Measurements from ENCODE around the gene FBRSL1. TPM values are rescaled to one million over a fixed set of nuclear protein-coding genes. Genes with fewer than 3 reads are reported as not detected.

Gene FBRSL1
- total RNA-seq, 1 donor from 2014 or later: 43.8 TPM

DNA sequence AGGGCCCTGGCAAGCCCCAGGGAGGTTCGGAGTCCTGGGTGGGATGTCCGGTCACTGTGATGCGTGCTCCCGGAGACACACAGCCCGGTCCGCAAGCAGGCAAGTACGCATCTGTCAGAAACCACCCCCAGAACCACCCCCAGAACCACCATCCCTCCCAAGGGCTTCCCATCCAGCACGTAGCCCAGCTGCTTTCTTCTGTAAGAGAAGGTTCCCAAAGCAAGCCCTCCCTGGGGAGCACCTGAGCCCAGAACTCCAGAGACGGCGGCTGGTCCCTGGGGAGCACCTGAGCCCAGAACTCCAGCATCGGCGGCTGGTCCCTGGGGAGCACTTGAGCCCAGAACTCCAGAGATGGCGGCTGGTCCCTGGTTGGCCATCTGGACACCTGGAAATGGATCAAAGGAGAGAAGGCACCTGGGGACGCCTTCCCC lies 2.6 kb upstream of the FBRSL1 start:
- H3K79me2 ChIP-seq (ENCODE audit: insufficient read depth, low read length): peaks cover 17% of the 10 kb centered on the region
- no peak for FAIRE-seq
- H3K4me3 ChIP-seq (ENCODE audit: insufficient read depth, low read depth, low read length): no peak overlapping the region
- H4K20me1 ChIP-seq (ENCODE audit: insufficient read depth, low read length): peaks cover 17% of the 10 kb centered on the region
- peaks cover 4% of the 10 kb centered on the region for H3K9me3 ChIP-seq (ENCODE audit: insufficient read depth, low read depth, low read length)
- peaks cover 20% of the 10 kb centered on the region for H3K27me3 Mint-ChIP-seq (ENCODE audit: low read depth, unreplicated experiment)
- H3K36me3 ChIP-seq (ENCODE audit: insufficient read depth, low read length): no peaks in the 10 kb centered on the region
- H3K9ac ChIP-seq (ENCODE audit: low read length): no peak overlapping the region
- H3K9me3 Mint-ChIP-seq (ENCODE audit: unreplicated experiment): no peaks in the 10 kb centered on the region
- no peak for TF ChIP-seq EZH2 (IDR thresholded peaks at IDR 0.05; ENCODE audit: insufficient read depth, low read length)
- TF ChIP-seq, protein P1, sequence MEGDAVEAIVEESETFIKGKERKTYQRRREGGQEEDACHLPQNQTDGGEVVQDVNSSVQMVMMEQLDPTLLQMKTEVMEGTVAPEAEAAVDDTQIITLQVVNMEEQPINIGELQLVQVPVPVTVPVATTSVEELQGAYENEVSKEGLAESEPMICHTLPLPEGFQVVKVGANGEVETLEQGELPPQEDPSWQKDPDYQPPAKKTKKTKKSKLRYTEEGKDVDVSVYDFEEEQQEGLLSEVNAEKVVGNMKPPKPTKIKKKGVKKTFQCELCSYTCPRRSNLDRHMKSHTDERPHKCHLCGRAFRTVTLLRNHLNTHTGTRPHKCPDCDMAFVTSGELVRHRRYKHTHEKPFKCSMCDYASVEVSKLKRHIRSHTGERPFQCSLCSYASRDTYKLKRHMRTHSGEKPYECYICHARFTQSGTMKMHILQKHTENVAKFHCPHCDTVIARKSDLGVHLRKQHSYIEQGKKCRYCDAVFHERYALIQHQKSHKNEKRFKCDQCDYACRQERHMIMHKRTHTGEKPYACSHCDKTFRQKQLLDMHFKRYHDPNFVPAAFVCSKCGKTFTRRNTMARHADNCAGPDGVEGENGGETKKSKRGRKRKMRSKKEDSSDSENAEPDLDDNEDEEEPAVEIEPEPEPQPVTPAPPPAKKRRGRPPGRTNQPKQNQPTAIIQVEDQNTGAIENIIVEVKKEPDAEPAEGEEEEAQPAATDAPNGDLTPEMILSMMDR (IDR thresholded peaks at IDR 0.05; ENCODE audit: insufficient read depth, low read depth, low read length): no peak
- H3K27me3 ChIP-seq (ENCODE audit: insufficient read depth, low read length): peaks cover 13% of the 10 kb centered on the region
- H3K4me1 Mint-ChIP-seq (ENCODE audit: low read depth, unreplicated experiment): peaks cover 4% of the 10 kb centered on the region
- no peak overlapping the region for H3K27ac Mint-ChIP-seq (ENCODE audit: unreplicated experiment)
- H2AFZ ChIP-seq (ENCODE audit: low read depth, low read length): no peak overlapping the region
- no peak overlapping the region for H3K27ac ChIP-seq (ENCODE audit: low read depth, low read length)
- H3K36me3 Mint-ChIP-seq (ENCODE audit: low read depth, unreplicated experiment): peaks cover 3% of the 10 kb centered on the region
- DNase-seq (ENCODE audit: low read depth): no peak
- no peak overlapping the region for H3K4me3 Mint-ChIP-seq (ENCODE audit: unreplicated experiment)
- H3K4me2 ChIP-seq (ENCODE audit: low read length): no peak overlapping the region
- peaks cover 16% of the 10 kb centered on the region for H3K4me1 ChIP-seq (ENCODE audit: insufficient read depth, low read length)

DNA sequence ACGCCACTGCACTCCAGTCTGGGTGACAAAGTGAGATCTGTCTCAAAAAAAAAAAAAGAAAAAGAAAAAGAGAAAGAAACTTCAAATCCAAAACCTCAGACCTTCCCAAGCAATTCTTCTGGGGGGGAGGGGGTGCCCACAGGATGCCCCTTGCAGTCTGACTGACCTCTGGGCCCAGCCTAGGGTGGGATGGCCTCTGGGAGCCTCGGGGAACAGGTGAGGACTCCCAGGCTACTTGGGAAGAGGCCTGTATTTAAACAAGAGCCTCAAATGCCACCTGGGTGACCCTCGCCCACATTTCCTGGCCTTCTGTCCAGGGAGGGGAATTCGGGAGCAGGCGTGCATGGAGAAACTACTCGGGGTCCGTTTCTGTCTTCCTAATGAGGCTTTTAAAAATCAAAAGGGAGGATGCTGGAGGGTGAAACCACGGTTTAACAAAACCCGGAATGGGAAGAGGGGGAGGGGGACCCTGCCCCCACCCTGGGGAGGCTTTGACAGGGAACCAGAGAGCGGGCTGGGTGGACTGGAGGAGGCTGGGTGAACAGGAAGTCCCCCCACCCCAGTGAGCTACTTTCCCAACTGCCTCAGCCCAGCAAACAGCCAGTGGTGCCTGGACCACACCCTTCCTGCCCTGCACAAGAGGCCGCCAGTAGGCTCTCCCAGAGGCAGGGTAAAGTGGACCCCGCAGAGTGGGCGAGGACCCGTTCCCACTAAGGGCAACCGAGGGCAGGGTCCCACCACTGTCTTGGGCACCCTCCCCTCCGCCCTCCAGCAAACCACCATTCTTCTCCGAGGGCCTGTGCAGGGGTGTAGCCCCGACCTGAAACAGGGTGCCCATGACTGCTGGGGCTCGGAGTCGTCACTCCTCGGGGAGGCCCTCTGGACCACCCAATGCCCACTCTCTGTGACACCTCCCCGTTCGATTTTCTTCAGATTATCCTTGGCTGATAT lies 1.5 kb upstream of the FBRSL1 start:
- no peak overlapping the region for H2AFZ ChIP-seq (ENCODE audit: low read depth, low read length)
- Mint-ChIP-seq H3K4me3 (ENCODE audit: unreplicated experiment) (peak overlapping the region; percentile 34), H3K27me3 (ENCODE audit: low read depth, unreplicated experiment) (peaks cover 11% of the 10 kb centered on the region)

More for the DNA sequence above, 1.5 kb upstream of the FBRSL1 start:
- no peak overlapping the region for H3K27ac ChIP-seq (ENCODE audit: low read depth, low read length)
- H3K9ac ChIP-seq (ENCODE audit: low read length): no peak overlapping the region
- H3K36me3 ChIP-seq (ENCODE audit: insufficient read depth, low read length): no peaks in the 10 kb centered on the region
- H3K9me3 Mint-ChIP-seq (ENCODE audit: unreplicated experiment): no peaks in the 10 kb centered on the region
- peaks cover 6% of the 10 kb centered on the region for H3K27me3 ChIP-seq (ENCODE audit: insufficient read depth, low read length)
- no peak overlapping the region for H3K27ac Mint-ChIP-seq (ENCODE audit: unreplicated experiment)
- H3K9me3 ChIP-seq (ENCODE audit: insufficient read depth, low read depth, low read length): no peaks in the 10 kb centered on the region
- H3K79me2 ChIP-seq (ENCODE audit: insufficient read depth, low read length): peaks cover 28% of the 10 kb centered on the region
- TF ChIP-seq, protein P1 (IDR thresholded peaks at IDR 0.05; ENCODE audit: insufficient read depth, low read depth, low read length): no peak
- no peak for TF ChIP-seq EZH2 (IDR thresholded peaks at IDR 0.05; ENCODE audit: insufficient read depth, low read length)
- H4K20me1 ChIP-seq (ENCODE audit: insufficient read depth, low read length): peaks cover 28% of the 10 kb centered on the region
- peak overlapping the region; percentile 82 for H3K4me2 ChIP-seq (ENCODE audit: low read length)
- FAIRE-seq: no peak
- no peak overlapping the region for H3K4me3 ChIP-seq (ENCODE audit: insufficient read depth, low read depth, low read length)
- peaks cover 3% of the 10 kb centered on the region for H3K36me3 Mint-ChIP-seq (ENCODE audit: low read depth, unreplicated experiment)
- H3K4me1 Mint-ChIP-seq (ENCODE audit: low read depth, unreplicated experiment): peaks cover 6% of the 10 kb centered on the region
- DNase-seq (ENCODE audit: low read depth): no peak
- H3K4me1 ChIP-seq (ENCODE audit: insufficient read depth, low read length): peaks cover 17% of the 10 kb centered on the region

All from astrocyte (in vitro differentiated cells and primary cell).